ENCODE measurements around the gene UBALD2. TPM values are rescaled to one million over a fixed set of nuclear protein-coding genes. Genes with fewer than 3 reads are reported as not detected.
"Not testable (repeated sequence)": the region's sequence is repeated elsewhere in the genome, so short reads cannot be mapped to it uniquely, and the experiment has no call there.

Gene UBALD2
- total and polyA plus RNA-seq, 2 of the 13 experiments (the other 11 are each of a cell fraction or from before 2014, with no cell fraction given) = 3.3 to 89.7 TPM

- intact Hi-C loops (cut with micrococcal nuclease; ENCODE audit: unreplicated experiment); H3K79me2 ChIP-seq (ENCODE audit: insufficient read depth, low read length); FAIRE-seq; CTCF ChIA-PET (ENCODE audit: low intra/inter-chr PET ratio, low total read pairs); H3K4me2 ChIP-seq (ENCODE audit: low read depth, low read length); H3K36me3 ChIP-seq (replicated peaks in 1 of 2; ENCODE audit: control insufficient read depth in 1 of 2, insufficient read depth in 2 of 2, low read length in 2 of 2); H4K20me1 ChIP-seq (ENCODE audit: insufficient read depth, low read length); ATAC-seq; in situ Hi-C loops (cut with HindIII; ENCODE audit: extremely low pct_ligation_motif_present, low pct_unique_long_range_greater_than_20kb); H3K9me3 ChIP-seq (ENCODE audit: low read length); H2AFZ ChIP-seq (ENCODE audit: low read length); H3K27ac ChIP-seq (ENCODE audit: extremely low read length, insufficient read depth, low read length); H3K27me3 ChIP-seq (ENCODE audit: control insufficient read depth in 1 of 2, insufficient read depth in 2 of 2, low read length in 2 of 2); H3K9ac ChIP-seq (ENCODE audit: insufficient read depth, low read depth, low read length); DNase-seq (ENCODE audit: low spot score); H3K4me3 ChIP-seq (replicated peaks in 1 of 3; ENCODE audit: insufficient read depth in 1 of 3, low read depth in 2 of 3, low read length in 3 of 3): not testable (repeated sequence)
- WGBS (ENCODE audit: low lambda C conversion rate) = 86% methylated on average over 19 of the region's 19 CpGs
- peak; percentile 77 for TF ChIP-seq NFYB (CRISPR knock-in tag; IDR thresholded peaks at IDR 0.05)
- TF ChIP-seq ZMYM4 (CRISPR knock-in tag; IDR thresholded peaks at IDR 0.05) = 0 out of 2 replicates have a peak, but pooled peaks have one; percentile 50
- peak; percentile 81 for TF ChIP-seq NFYC (CRISPR knock-in tag; IDR thresholded peaks at IDR 0.05)
- TF ChIP-seq DRAP1 (CRISPR knock-in tag; IDR thresholded peaks at IDR 0.05) = peak; percentile 65; the same call in 1 of the 2 replicates
- peak in 1 of 2 experiments; percentile 72; a peak in 1 of 4 replicates for TF ChIP-seq POLR2A (IDR thresholded peaks at IDR 0.05; ENCODE audit: insufficient read depth in 1 of 2, low read depth in 2 of 2, low read length in 2 of 2)
- peak; percentile 58; the same call in 1 of the 2 replicates for TF ChIP-seq ZC3H4 (CRISPR knock-in tag; IDR thresholded peaks at IDR 0.05; ENCODE audit: borderline replicate concordance)
- TF ChIP-seq POLR2AphosphoS5 (IDR thresholded peaks at IDR 0.05; ENCODE audit: low read depth, low read length) = 0 out of 2 replicates have a peak, but pooled peaks have one; percentile 37
- 0 out of 2 replicates have a peak, but pooled peaks have one; percentile 37 for TF ChIP-seq ZBTB33 (CRISPR knock-in tag; IDR thresholded peaks at IDR 0.05)
- TSS peak; percentile 33 for BruUV-seq (replicated peaks)
- H3K4me1 ChIP-seq (ENCODE audit: insufficient read depth, low read length) = peaks cover 76% of the 10 kb centered on the region
- POLR2A ChIA-PET = interaction anchor here (0.8 to 1.4 kb wide), 4 partner anchors 8 to 19 kb away, joined by 3 to 8 read pairs (median 3); partner anchors contain the start of gene UBALD2
Observed at GRCh38 chr17:76256430-76257050, 8.6 kb upstream of the UBALD2 start.

All from HepG2 (cell line).